Urinary bladder (tissue), 4 donors: ENCODE measurements around the gene NOC2L. TPM values are rescaled to one million over a fixed set of nuclear protein-coding genes. Genes with fewer than 3 reads are reported as not detected.
"Not testable (repeated sequence)": the region's sequence is repeated elsewhere in the genome, so short reads cannot be mapped to it uniquely, and the experiment has no call there.

Experiments
- DNase-seq: peaks from one replicate; pipeline ENCODE4 v3.0.0-alpha.2; 2015; ENCODE audit errors: extremely low spot score
- H3K27ac ChIP-seq: one replicate; pipeline ENCODE4 v1.5.1; 2013; ENCODE audit warnings: low read depth, mild to moderate bottlenecking, moderate library complexity
- H3K36me3 ChIP-seq: one replicate; pipeline ENCODE4 v1.6.1; 2013; ENCODE audit warnings: mild to moderate bottlenecking, moderate library complexity; ENCODE audit not compliant: insufficient read depth
- H3K4me1 ChIP-seq: one replicate; pipeline ENCODE4 v1.6.1; 2013; ENCODE audit warnings: mild to moderate bottlenecking, moderate library complexity; ENCODE audit not compliant: insufficient read depth
- H3K4me3 ChIP-seq: one replicate; pipeline ENCODE4 v1.5.1; 2013; ENCODE audit warnings: low read depth, low read length
- whole genome bisulfite sequencing: extraction: QIAGEN DNeasy Blood & Tissue Kit; methylation state at CpG from one replicate; pipeline ENCODE4 v1.1.7; 2013; 5-methylcytosine and 5-hydroxymethylcytosine counted together
- polyA plus RNA-seq: library from polyadenylated mRNA; stranded (reverse); fragments of 200-250 nt; gene quantifications from one replicate; pipeline ENCODE4 v1.2.3, GENCODE V29; 2013
- total RNA-seq: library from RNA; depleted of rRNA; stranded (reverse); fragments of >200 nt; gene quantifications from one replicate; pipeline ENCODE4 v1.2.3, GENCODE V29; 2014
- donor health status: healthy with polysubstance abuse.
- donor health status: healthy.

The NOC2L gene
- total and polyA plus RNA-seq, 2 donors = 27.1 to 59.5 TPM

- Histone ChIP-seq H3K27ac (no peak overlapping the region), H3K36me3 (no peaks in the 10 kb centered on the region), H3K4me1 (peaks cover 2% of the 10 kb centered on the region), H3K4me3 (peak overlapping the region; percentile 62)
- 33% methylated on average over 75 of the region's 75 CpGs for WGBS
- DNase-seq = no peak
These were observed 39.1 kb upstream of the NOC2L start for GRCh38 chr1:997993-998744.

GRCh38 chr1:997713-997992 lies 38.6 kb upstream of the NOC2L start:
- Histone ChIP-seq H3K4me1 (peaks cover 2% of the 10 kb centered on the region), H3K4me3 (no peak overlapping the region), H3K27ac (no peak overlapping the region), H3K36me3 (no peaks in the 10 kb centered on the region)
- WGBS = 83% methylated on average over 3 of the region's 3 CpGs
- DNase-seq = no peak

GRCh38 chr1:996851-997712 lies 38.0 kb upstream of the NOC2L start:
- H3K4me1 ChIP-seq = peaks cover 2% of the 10 kb centered on the region
- no peak for DNase-seq
- WGBS = 64% methylated on average over 24 of the region's 24 CpGs
- no peak overlapping the region for H3K4me3 ChIP-seq
- no peak overlapping the region for H3K27ac ChIP-seq
- no peaks in the 10 kb centered on the region for H3K36me3 ChIP-seq

- no peak overlapping the region for H3K27ac ChIP-seq
- 38% methylated on average over 30 of the region's 30 CpGs for WGBS
- H3K36me3 ChIP-seq = no peaks in the 10 kb centered on the region
- H3K4me1 ChIP-seq = no peaks in the 10 kb centered on the region
- no peak overlapping the region for H3K4me3 ChIP-seq
- DNase-seq = no peak
These were observed 36.9 kb upstream of the NOC2L start for GRCh38 chr1:995665-996633.

GRCh38 chr1:994546-994945 lies 35.5 kb upstream of the NOC2L start:
- WGBS = 89% methylated on average over 6 of the region's 6 CpGs
- not testable (repeated sequence) for H3K27ac ChIP-seq, H3K4me1 ChIP-seq, H3K36me3 ChIP-seq, DNase-seq, H3K4me3 ChIP-seq

- Histone ChIP-seq H3K4me1 (no peaks in the 10 kb centered on the region), H3K27ac (no peak overlapping the region), H3K36me3 (no peaks in the 10 kb centered on the region), H3K4me3 (no peak overlapping the region)
- WGBS = 80% methylated on average over 15 of the region's 15 CpGs
- DNase-seq = no peak
These were observed 34.4 kb upstream of the NOC2L start for GRCh38 chr1:993379-993995.

- WGBS = 91% methylated on average over 7 of the region's 7 CpGs
These were observed 33.3 kb upstream of the NOC2L start for GRCh38 chr1:992362-992761.

GRCh38 chr1:991895-992294 lies 32.8 kb upstream of the NOC2L start:
- WGBS = 95% methylated on average over 10 of the region's 10 CpGs
- H3K4me1 ChIP-seq = no peaks in the 10 kb centered on the region
- no peak overlapping the region for H3K4me3 ChIP-seq
- no peak for DNase-seq
- H3K27ac ChIP-seq = no peak overlapping the region
- H3K36me3 ChIP-seq = no peaks in the 10 kb centered on the region

More at GRCh38 chr1:992362-992761, 33.3 kb upstream of the NOC2L start:
- H3K36me3 ChIP-seq = no peaks in the 10 kb centered on the region
- H3K27ac ChIP-seq = no peak overlapping the region
- H3K4me1 ChIP-seq = no peaks in the 10 kb centered on the region
- H3K4me3 ChIP-seq = no peak overlapping the region
- no peak for DNase-seq

- DNase-seq, H3K4me3 ChIP-seq, H3K4me1 ChIP-seq, H3K27ac ChIP-seq, H3K36me3 ChIP-seq: not testable (repeated sequence)
- 97% methylated on average over 6 of the region's 6 CpGs for WGBS
These were observed 32.2 kb upstream of the NOC2L start for GRCh38 chr1:991275-991674.

GRCh38 chr1:988061-988460 lies 29.0 kb upstream of the NOC2L start:
- not testable (repeated sequence) for H3K27ac ChIP-seq, H3K4me3 ChIP-seq, H3K36me3 ChIP-seq, H3K4me1 ChIP-seq, DNase-seq
- 85% methylated on average over 5 of the region's 5 CpGs for WGBS

- Histone ChIP-seq H3K4me1 (no peaks in the 10 kb centered on the region), H3K36me3 (no peaks in the 10 kb centered on the region), H3K4me3 (no peak overlapping the region), H3K27ac (no peak overlapping the region)
- WGBS = 75% methylated on average over 13 of the region's 13 CpGs
- no peak for DNase-seq
These were observed 26.1 kb upstream of the NOC2L start for GRCh38 chr1:985126-985525.

- WGBS = 57% methylated on average over 12 of the region's 12 CpGs
- no peak overlapping the region for H3K4me3 ChIP-seq
- H3K36me3 ChIP-seq = no peaks in the 10 kb centered on the region
- no peak for DNase-seq
- no peaks in the 10 kb centered on the region for H3K4me1 ChIP-seq
- H3K27ac ChIP-seq = no peak overlapping the region
These were observed 25.4 kb upstream of the NOC2L start for GRCh38 chr1:984476-984814.

GRCh38 chr1:983798-984475 lies 24.9 kb upstream of the NOC2L start:
- no peak for DNase-seq
- H3K4me3 ChIP-seq = no peak overlapping the region
- H3K36me3 ChIP-seq = no peaks in the 10 kb centered on the region
- no peaks in the 10 kb centered on the region for H3K4me1 ChIP-seq
- no peak overlapping the region for H3K27ac ChIP-seq
- 17% methylated on average over 29 of the region's 29 CpGs for WGBS
